Renal cortical epithelial cell (primary cell): ENCODE data around the gene PIGV. TPM values are rescaled to one million over a fixed set of nuclear protein-coding genes. Genes with fewer than 3 reads are reported as not detected.

Source experiments
- DNase-seq: peaks from one replicate; pipeline ENCODE4 v3.0.0-alpha.2; 2011; ENCODE audit warnings: low read depth
- total RNA-seq: library from RNA; depleted of rRNA; stranded (reverse); fragments of >200 nt; gene quantifications from 2 replicates; pipeline ENCODE4 v1.2.3, GENCODE V29; 2014

Gene PIGV
- total RNA-seq, 1 donor from 2014 or later = 27.9 TPM

DNA sequence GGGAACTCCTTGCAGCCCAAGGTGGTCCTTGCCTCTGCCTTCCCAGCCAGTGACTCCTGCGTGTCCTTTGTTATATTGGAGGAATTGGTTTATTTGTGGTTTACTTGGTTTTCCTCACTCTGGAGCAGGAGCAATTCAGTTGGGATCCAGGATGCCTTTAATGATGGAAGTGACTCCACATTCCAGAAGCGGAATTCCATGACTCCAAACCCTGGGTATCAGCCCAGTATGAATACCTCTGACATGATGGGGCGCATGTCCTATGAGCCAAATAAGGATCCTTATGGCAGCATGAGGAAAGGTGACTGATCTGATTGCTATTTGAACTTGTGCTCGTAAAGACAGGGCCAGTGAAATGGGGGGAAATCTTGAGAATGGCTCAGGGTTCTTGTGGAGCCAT lies 15.1 kb upstream of the PIGV start:
- DNase-seq = peak; percentile 67

DNA sequence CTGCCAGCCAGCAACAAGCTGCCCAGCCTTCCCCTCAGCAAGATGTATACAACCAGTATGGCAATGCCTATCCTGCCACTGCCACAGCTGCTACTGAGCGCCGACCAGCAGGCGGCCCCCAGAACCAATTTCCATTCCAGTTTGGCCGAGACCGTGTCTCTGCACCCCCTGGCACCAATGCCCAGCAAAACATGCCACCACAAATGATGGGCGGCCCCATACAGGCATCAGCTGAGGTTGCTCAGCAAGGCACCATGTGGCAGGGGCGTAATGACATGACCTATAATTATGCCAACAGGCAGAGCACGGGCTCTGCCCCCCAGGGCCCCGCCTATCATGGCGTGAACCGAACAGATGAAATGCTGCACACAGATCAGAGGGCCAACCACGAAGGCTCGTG lies 13.3 kb upstream of the PIGV start:
- no peak for DNase-seq

DNA sequence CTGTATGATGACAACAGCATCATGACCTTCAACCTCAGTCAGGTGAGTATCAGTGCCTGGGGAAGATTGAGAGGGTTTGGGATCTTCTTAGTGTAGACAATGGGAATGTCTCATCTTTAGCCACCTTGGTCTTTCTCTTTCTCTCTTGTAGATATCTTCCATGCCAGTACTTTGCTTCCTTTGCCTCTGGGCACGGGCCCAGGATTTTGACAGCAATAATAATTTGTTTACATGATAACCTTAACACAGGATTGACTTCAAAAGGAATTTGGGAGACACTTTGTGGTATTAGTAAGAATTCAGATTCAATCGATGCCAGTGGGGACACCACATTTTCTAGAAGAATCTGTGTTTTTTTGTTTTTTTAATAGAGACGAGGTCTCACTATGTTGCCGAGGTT lies 12.1 kb upstream of the PIGV start:
- DNase-seq = no peak

DNA sequence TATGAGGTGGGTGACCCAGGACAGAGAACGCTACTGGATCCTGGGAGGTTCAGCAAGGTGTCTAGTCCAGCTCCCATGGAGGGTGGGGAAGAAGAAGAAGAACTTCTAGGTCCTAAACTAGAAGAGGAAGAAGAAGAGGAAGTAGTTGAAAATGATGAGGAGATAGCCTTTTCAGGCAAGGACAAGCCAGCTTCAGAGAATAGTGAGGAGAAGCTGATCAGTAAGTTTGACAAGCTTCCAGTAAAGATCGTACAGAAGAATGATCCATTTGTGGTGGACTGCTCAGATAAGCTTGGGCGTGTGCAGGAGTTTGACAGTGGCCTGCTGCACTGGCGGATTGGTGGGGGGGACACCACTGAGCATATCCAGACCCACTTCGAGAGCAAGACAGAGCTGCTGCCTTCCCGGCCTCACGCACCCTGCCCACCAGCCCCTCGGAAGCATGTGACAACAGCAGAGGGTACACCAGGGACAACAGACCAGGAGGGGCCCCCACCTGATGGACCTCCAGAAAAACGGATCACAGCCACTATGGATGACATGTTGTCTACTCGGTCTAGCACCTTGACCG lies 8.6 kb upstream of the PIGV start:
- no peak for DNase-seq

DNA sequence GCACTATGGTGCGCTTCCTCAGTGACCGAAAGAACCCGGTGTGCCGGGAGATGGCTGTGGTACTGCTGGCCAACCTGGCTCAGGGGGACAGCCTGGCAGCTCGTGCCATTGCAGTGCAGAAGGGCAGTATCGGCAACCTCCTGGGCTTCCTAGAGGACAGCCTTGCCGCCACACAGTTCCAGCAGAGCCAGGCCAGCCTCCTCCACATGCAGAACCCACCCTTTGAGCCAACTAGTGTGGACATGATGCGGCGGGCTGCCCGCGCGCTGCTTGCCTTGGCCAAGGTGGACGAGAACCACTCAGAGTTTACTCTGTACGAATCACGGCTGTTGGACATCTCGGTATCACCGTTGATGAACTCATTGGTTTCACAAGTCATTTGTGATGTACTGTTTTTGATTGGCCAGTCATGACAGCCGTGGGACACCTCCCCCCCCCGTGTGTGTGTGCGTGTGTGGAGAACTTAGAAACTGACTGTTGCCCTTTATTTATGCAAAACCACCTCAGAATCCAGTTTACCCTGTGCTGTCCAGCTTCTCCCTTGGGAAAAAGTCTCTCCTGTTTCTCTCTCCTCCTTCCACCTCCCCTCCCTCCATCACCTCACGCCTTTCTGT lies 7.3 kb upstream of the PIGV start:
- DNase-seq = no peak

DNA sequence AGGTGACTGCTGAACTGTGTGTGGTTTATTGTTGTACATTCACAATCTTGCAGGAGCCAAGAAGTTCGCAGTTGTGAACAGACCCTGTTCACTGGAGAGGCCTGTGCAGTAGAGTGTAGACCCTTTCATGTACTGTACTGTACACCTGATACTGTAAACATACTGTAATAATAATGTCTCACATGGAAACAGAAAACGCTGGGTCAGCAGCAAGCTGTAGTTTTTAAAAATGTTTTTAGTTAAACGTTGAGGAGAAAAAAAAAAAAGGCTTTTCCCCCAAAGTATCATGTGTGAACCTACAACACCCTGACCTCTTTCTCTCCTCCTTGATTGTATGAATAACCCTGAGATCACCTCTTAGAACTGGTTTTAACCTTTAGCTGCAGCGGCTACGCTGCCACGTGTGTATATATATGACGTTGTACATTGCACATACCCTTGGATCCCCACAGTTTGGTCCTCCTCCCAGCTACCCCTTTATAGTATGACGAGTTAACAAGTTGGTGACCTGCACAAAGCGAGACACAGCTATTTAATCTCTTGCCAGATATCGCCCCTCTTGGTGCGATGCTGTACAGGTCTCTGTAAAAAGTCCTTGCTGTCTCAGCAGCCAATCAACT lies 6.4 kb upstream of the PIGV start:
- no peak for DNase-seq

DNA sequence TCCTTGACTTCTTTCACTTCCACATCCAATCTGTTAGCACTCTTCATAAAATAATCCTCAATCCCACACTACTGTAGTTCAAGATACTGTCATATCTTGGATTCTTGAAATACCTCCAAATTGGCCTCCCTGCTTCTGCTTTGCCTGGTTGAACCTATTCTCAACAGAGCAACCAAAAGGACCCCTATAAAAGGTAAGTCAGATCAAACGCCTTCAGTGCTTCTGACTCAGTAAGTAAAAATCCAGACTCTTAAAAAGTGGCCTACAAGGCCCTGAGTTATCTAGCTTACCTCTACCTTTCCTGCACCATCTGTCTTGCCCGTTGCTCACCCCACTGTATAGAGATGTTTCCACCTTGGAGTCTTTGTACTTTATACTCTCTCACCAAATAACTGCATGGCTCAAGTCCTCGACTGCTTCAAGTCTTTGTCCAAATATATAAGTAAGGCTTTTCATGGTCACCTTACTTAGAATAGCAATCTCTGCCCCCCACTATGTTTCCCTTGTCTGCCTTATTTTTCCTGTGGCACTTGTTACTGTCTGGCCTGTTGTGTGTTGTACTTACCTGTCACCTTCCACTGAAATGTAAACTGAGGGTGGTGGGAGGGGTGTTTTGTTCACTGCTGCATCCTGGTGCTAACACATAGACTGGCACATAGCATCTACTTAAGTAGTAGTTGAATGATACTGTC lies 5.1 kb upstream of the PIGV start:
- DNase-seq = no peak

DNA sequence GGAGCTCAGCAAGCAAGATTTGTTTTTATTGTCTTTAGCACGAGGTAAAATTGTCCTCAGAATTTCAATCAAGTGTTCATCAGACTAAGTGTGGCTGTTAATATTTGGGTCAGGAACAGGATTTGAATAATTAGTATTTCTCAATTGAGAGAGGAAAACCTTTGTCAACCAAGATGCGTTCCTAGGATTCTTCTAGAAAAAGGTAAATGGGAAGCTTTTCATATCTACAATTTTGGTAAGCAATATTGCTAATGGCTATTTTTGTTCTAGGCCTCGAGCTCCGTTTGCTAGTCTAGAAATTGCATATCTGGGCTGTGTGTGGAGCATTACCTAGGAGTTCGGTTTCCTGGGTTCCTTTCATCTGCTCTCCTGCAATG lies 4.1 kb upstream of the PIGV start:
- no peak for DNase-seq

DNA sequence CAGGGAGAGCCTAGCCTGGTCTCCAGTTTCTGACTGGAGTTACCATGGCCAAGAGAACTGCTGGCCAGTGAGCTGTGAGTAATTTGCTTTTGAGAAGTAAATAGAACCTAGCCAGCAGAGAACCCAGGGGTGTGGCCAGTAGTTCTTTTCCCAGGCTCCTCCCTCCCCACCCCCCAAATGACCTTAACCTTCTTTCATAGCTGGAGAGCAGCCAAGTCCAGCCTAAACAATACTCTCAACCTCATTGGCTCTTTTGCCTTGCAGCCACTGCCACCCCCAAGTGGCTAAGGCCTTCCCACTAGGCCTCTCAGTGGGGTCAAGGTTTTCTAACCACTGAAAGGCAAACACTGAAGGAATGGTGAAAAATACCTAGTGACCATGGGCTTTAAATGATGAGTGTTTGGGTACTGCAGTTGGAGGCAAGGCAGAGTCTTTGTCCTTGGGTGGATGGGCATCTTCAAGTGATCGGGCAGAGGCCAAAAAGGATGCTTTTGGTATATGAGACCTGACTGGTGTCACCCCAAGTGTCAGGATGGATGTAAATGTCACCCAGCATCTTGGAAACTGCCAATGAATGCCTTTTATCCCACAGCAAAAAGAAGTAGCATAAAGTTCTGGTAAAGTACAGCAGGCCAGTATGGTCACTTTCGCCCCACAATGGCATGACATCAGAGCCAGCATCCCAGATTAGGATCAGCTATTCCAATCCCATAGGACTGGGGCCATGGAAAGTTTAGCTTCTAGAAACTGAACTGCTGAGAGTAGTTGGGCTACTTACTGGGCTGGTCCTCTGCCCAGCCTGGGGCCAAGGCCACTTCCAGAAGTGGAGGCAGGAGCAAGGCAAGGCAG lies 3.5 kb upstream of the PIGV start:
- DNase-seq = peak; percentile 90

DNA sequence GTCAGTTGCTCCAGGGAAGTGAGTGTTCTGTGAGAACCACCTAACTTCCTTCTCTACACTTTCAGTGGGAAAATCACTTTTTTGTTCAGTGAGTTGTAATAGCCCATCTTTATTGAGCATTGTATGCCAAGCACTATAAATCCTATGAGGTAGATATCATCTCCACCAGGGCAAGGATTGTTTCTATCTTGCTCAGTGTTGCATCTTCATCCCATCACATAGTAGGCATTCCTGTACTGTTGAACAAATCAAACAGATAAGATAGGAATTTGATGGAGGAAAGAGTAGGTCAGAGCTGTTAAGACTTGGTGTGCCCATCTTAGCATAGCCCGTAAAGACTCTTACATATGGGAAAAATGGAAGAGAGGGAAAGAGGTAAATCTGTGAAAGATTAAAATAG lies 2.9 kb upstream of the PIGV start:
- no peak for DNase-seq

DNA sequence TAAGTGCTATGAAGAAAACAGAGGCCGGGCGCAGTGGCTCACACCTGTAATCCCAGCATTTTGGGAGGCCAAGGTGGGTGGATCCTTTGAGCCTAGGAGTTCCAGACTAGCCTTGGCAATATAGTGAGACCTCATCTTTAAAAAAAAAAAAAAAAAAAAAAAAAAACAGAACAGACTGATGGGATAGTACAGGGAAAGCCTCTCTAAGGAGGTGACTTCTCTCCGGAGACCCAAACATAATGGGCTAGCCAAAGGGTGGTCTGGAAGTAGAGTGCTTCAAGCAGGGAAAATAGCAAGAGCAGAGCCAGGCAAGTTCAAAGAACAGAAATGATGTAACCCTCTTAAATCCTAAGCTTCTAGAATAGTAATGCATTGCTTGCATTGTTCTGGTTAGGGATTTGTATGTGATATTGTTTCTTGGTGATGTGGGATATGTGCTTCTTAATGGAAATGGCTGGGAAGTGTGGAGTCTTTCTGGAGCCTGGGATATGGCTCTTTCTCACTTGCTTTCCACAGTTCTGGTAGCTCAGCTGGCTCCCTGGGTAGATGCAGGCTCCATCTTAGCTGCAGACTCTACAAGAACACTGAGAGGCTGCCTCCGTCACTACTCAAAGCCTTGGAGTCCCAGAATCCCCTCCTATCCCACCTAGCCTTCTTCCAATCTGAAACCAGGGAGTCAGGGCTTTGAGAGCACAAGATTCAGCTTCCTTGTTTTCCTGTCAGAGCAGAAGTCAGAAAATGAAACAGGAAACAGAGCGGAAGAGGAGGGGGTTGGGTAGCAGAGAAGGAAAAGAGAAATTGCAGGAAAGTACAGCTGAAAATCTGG lies 1.9 kb upstream of the PIGV start:
- DNase-seq = peak; percentile 47

DNA sequence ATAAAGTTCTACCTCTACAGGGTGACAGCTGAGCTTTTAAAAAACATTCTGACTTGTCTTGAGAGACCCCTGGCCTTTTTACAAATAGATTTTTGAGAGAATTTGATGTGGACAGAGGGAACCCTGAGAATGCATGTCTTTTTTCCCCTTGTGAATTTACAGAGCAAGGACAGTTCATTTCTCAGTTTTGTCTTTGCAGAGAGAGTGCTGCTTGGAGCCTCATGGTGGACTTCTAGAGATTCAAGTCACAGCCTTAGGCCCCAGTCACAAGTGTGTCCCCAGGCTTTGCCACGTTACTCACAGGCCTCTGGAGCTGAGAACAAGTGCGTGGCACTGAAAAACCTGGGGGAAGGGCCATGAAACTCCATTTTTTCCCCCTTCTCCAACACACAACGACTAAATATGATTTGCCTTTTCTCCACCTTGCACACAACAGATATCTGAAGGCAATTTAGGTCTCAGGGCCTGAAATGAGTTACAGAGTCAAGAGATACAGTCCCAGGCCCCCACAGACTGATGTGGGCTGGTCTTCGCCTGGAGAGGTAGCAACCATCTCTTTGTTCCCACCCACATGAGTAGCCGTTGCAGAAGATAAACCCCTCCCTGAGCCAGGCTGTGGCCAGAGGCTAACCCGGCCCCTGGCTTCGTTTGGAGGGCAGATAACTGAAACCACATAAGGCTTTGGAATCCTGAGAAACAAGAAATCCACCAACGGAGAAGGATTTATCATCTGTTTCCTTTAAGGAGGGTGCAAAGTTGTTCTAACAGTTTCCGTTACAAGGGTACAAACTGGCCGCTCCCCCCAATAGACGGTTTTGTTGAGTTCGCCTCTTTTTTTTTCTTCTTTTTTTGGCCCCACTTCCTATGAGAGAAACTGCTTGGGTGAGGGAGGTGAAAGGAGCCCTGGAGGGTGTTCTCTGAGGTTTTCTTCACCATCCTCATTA lies 1.0 kb upstream of the PIGV start:
- DNase-seq = peak; percentile 44

DNA sequence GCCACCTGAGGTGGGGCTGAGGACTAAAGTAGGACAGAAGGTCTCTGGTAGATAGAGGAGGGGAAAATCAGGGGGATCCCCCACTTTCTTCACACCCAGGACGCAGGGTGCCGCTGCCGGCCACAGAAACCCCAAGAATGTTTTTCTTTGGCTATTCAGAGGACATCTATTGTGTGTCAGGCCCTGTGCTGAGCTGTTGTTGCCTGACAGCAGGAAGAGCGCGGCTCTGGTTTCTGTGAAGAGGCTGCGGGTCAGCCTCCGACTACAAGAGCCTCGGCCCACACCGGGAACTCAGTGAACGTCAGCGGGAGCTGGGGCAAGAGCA lies 407 bp upstream of the PIGV start:
- DNase-seq = peak; percentile 57

DNA sequence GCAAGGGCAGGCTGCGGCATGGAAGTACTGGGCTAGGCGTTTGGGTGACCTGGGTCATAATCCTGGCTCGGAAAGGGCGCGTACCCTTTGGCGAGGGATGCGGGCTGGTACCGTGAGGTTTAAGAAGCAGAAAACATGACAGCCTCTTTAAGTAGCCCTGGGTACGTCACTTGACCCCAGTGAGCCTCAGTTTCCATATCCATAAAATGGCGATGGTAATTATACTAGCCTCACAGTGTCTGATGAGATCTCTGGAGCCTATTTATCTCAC lies 700 bp downstream of the PIGV start:
- DNase-seq = no peak

DNA sequence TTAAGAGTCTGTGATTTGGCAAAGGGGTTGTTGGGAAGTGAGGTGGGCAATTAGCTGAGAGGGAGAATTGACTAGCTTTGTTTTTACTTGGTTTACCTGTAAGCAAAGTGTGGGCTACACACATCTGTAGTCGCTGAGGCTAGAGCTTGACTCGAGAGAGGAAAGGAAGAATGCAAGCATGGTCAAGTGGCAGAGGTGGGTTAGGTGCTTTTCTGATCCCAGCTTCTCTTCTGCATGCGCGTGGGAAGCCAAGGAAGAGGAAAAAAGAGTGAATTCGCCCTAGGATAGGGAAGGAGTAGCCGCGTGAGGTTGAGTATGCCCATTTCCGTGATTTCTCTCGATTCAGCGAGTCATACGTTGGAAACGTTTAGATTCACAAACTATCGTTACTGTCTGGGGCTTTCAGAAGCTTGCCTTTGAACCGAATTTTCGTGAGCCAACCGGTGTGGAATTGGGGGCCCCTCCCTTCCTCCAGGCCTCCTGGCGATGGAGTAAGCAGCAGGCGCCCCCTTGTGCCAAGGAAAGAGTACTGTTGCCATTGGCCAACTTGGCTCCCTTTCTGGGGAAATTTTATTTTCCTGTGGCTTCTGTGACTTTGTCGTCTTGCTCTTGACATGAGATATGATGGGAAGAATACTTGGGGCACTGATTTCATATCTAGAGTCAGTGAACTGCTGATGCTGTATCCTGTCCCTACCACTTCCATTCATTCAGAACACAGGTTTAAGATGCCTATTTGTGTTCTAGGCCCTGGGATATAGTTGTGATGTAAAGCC lies 1.3 kb downstream of the PIGV start:
- peak; percentile 61 for DNase-seq

DNA sequence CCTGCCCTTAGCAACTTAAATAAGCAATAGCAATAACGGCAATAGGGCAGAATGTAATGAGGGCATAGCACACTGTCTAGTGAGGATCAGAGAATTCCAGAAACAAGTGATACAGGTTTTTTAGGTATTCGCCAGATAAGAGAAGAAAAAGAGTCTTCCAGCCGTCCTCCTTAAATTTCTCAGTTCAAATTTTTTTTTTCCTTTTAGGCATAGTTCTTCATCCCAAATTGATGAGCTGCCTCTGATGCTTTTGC lies 1.8 kb downstream of the PIGV start:
- DNase-seq = no peak

DNA sequence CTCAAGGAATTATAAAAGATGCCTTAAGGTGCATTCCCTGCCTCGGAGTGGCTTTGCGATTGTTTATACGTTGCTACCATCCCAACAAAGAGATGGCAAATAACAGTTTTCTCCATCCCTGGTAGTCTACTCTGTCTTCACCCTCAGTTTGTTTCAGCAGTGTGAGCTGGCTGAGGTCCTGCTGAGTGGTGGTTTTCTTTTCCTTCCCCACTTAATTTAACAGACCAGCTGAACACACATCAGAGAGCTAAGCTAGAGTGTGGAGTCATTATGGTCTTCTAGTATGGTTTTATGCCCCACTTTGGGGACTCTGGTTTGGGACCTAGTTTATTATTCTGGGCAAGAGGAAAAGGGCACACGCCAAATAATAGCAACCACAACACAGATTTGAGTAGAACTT lies 2.2 kb downstream of the PIGV start:
- DNase-seq = no peak

DNA sequence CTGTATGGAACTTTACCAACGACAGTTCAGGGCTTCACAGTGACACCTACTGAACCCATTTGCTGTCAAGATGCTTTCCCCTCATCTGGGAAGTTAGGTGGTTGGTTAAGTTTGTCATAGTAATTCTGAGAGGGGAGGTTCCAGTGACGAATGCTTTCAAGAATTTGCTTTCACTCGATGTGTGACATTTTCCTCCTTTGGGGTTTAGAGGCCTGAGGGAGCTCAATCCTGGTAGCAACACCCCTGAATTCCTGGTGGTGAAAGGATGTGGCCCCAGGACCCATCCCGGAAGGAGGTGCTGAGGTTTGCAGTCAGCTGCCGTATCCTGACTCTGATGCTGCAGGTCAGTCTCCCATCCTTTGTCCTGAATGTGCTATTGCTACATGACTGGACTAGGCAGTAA lies 2.8 kb downstream of the PIGV start:
- DNase-seq = no peak

DNA sequence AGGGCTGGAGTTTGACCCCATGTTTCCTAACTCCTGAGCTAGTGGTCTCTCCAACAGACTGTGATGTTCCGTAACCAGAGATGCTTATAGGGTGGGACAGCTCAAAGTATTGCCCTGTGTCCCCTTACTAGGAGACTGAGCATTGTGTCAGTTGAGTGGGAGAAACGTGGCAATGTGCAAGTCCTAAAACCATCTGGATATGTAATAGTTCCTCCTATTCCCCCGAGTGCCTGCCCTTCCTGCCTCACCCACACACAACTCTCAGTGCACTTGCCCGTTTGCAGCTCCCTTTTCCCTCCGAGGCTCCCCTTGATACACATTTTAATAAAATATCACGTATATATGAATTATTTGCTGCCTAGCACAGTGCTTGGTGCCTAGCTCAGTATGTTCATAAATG lies 3.4 kb downstream of the PIGV start:
- no peak for DNase-seq

DNA sequence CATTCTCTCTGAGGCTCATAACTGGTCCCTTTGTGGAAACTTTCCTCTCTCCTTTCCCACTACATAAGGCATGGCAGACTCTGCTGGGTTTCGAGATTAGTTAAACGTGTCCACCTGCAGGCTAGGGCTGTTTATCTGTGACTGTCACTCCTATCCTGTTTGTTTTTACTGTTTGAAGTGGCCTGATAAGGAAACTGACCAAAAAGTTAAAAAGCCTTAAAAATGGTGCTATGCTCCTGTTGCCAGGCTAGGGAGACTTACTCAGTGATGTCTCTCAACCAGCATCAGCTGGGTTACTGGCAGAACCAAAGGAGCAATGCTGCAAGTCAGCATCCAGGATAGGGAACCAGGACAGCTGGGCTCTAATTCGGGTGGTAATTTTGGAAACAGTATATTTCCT lies 3.9 kb downstream of the PIGV start:
- no peak for DNase-seq
